Lung microvascular endothelial cell (primary cell): ENCODE measurements around the gene FMNL2. TPM values are rescaled to one million over a fixed set of nuclear protein-coding genes. Genes with fewer than 3 reads are reported as not detected.

ENCODE experiments used
- DNase-seq, 2 donors: peaks; one replicate each; pipeline versions ENCODE4 v3.0.0 to v3.0.0-alpha.2; 2010; ENCODE audit warnings: low read depth in 2 of 2
- total RNA-seq: library from RNA; depleted of rRNA; stranded (reverse); fragments of >200 nt; gene quantifications from 2 replicates; pipeline ENCODE4 v1.2.1, GENCODE V29; 2014

FMNL2 gene
- total RNA-seq, 1 donor from 2014 or later, result 48.4 TPM

- peak in 1 of 2 donors; percentile 4 for DNase-seq
Observed at GRCh38 chr2:152339556-152340286, 4.7 kb downstream of the FMNL2 start.

GRCh38 chr2:152342259-152343046, 7.5 kb downstream of the FMNL2 start:
- no peak for DNase-seq

- no peak for DNase-seq
Observed at GRCh38 chr2:152343426-152343825, 8.5 kb downstream of the FMNL2 start.

GRCh38 chr2:152344579-152345195, 9.7 kb downstream of the FMNL2 start:
- DNase-seq, result no peak

GRCh38 chr2:152347076-152347475, 12.1 kb downstream of the FMNL2 start:
- peak in 1 of 2 donors; percentile 15 for DNase-seq

- DNase-seq, result no peak
Observed at GRCh38 chr2:152348388-152348787, 13.4 kb downstream of the FMNL2 start.

- no peak for DNase-seq
Observed at GRCh38 chr2:152349416-152349815, 14.4 kb downstream of the FMNL2 start.

- no peak for DNase-seq
Observed at GRCh38 chr2:152350155-152350679, 15.2 kb downstream of the FMNL2 start.

- DNase-seq, result no peak
Observed at GRCh38 chr2:152352616-152353015, 17.6 kb downstream of the FMNL2 start.

- DNase-seq, result no peak
Observed at GRCh38 chr2:152353364-152353763, 18.4 kb downstream of the FMNL2 start.

- DNase-seq, result no peak
Observed at GRCh38 chr2:152354069-152354755, 19.2 kb downstream of the FMNL2 start.

GRCh38 chr2:152354909-152355308, 19.9 kb downstream of the FMNL2 start:
- DNase-seq, result no peak

- no peak for DNase-seq
Observed at GRCh38 chr2:152355409-152355831, 20.4 kb downstream of the FMNL2 start.

- DNase-seq, result no peak
Observed at GRCh38 chr2:152359573-152360363, 24.8 kb downstream of the FMNL2 start.

- no peak for DNase-seq
Observed at GRCh38 chr2:152363936-152364335, 29.0 kb downstream of the FMNL2 start.

GRCh38 chr2:152367547-152368390, 32.8 kb downstream of the FMNL2 start:
- no peak for DNase-seq

GRCh38 chr2:152369176-152369860, 34.3 kb downstream of the FMNL2 start:
- no peak for DNase-seq

GRCh38 chr2:152370783-152371182, 35.8 kb downstream of the FMNL2 start:
- DNase-seq, result no peak

GRCh38 chr2:152372438-152372984, 37.5 kb downstream of the FMNL2 start:
- DNase-seq, result no peak
